GM19395 (cell line): Measurements from ENCODE around the gene FAM171A1.
"Not testable (repeated sequence)": the region's sequence is repeated elsewhere in the genome, so short reads cannot be mapped to it uniquely, and the experiment has no call there.

ENCODE experiments used
- ATAC-seq: cut with Tn5 transposase; IDR thresholded peaks from one replicate; pipeline ENCODE4 v1.9.1; 2021; ENCODE audit warnings: mild to moderate bottlenecking, moderate library complexity; ENCODE audit not compliant: unreplicated experiment

FAM171A1 gene

GRCh38 chr10:15321431-15322341 lies 49.4 kb downstream of the FAM171A1 start:
- ATAC-seq, result no peak

- no peak for ATAC-seq
Observed at GRCh38 chr10:15320522-15321203, 50.4 kb downstream of the FAM171A1 start.

DNA sequence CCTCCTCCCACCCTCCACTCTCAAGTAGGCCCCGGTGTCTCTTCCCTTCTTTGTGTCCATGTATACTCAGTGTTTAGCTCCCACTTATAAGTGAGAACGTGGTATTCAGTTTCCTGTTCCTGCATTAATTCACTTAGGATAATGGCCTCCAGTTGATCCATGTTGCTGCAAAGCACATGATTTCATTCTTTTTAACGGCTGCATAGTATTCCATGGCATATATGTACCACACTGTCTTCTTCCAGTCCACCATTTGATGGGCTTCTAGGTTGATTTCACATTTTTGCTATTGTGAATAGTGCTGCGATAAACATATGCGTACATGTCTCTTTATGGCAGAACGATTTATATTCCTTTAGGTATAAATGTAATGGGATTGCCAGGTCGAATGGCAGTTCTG lies 51.0 kb downstream of the FAM171A1 start:
- no peak for ATAC-seq

- no peak for ATAC-seq
Observed at GRCh38 chr10:15316871-15317464, 54.1 kb downstream of the FAM171A1 start.

DNA sequence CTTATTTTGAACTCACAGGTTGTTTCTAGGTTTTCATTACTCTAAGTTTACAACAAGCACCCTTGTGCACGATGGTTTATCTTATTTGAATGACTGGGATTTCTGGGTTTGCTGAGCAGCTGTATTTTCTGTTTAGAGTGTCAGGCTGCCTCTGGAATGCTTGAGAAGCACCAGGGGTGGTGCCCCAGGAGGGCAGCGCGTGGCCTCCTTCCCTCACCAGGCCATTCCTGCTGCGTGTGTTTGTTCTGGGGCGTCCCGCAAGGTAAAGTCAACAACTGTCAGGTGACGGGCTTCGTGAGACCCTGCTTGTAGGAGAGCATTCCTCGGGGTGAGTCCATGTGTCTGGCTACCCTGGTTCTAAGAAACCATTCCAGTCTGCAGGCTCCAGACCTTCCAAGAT lies 54.9 kb downstream of the FAM171A1 start:
- ATAC-seq, result no peak

DNA sequence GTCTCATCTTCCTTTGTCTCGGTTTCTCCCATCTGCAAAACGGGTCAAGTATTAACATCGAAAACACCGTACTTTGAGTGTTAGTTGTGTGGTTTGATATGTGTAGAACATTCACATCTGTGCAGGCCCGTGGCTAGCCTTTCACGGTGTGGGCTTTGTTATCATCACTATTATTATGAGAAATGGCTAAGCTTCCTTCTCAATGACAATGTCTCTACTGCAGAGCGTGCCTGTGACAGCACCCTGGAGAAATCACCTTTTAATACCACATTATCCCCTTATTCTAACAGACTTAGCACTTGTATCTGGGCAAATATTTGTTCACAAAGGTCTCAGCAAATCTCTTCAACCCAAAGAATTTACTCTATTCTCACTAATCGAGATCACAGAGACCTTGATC lies 55.8 kb downstream of the FAM171A1 start:
- no peak for ATAC-seq

DNA sequence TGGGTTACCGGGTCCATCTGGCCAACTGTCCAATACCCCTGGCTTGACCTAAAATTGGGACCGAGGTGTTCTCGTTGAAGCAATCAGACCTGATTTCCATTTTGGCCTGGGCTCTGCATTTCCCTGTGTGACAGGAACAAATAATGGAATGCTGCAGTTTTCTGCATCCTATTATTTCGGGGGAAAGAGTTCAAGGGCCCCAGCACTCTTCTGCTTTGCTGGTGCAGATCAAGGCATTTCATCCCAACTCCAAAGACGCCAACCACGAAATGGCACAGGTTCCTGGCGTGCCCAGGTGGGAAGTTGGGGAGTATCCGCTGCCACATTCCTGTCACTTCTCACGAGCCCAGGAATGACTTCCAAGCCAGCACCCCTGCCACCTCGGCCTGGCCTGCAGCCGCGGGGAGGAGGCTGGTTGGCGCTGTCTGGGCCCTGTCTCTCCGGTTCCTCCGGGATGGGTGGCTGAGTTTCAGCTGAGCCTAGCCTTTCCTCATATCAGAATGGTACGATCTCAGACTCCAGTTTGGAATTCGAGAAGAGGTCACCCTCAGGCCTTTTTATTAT lies 56.5 kb downstream of the FAM171A1 start:
- ATAC-seq, result no peak

- ATAC-seq, result no peak
Observed at GRCh38 chr10:15313843-15314242, 57.2 kb downstream of the FAM171A1 start.

DNA sequence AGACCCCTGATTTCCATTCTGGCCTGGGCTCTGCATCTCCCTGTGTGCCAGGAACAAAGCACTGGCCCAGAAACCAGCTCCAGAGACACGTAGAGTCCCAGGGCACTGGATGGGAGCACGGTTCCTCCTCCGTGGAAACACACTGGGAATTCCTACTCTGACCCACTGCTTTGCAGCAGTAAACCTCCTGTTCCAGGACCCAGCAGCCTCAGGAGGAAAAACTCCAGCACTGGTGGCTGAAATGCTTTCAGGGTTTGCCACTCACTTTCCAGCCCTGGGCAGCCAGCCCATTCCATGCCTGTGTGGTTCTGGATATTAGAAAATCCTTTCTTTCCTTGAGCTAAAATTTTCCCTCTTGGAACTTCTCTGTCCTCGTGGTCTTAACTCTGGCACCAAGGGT lies 58.0 kb downstream of the FAM171A1 start:
- ATAC-seq, result no peak

- ATAC-seq, result no peak
Observed at GRCh38 chr10:15311569-15312280, 59.4 kb downstream of the FAM171A1 start.

GRCh38 chr10:15310776-15311568 lies 60.1 kb downstream of the FAM171A1 start:
- no peak for ATAC-seq

DNA sequence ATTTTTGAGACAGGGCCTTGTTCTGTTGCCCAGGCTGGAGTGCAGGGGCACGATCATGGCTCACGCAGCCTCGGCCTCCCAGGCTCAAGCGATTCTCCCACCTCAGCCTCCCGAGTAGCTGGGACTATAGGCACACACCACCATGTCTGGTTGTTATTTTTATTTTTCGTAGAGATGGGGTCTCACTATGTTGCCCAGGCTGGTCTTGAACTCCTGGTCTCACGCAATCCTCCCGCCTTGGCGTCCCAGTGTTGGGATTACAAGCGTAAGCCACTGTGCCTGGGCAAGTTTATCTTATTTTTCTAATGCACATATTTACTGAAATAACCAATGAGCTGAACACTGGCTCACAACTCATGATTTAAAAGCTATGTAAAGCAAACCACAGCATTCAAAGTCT lies 61.9 kb downstream of the FAM171A1 start:
- no peak for ATAC-seq

DNA sequence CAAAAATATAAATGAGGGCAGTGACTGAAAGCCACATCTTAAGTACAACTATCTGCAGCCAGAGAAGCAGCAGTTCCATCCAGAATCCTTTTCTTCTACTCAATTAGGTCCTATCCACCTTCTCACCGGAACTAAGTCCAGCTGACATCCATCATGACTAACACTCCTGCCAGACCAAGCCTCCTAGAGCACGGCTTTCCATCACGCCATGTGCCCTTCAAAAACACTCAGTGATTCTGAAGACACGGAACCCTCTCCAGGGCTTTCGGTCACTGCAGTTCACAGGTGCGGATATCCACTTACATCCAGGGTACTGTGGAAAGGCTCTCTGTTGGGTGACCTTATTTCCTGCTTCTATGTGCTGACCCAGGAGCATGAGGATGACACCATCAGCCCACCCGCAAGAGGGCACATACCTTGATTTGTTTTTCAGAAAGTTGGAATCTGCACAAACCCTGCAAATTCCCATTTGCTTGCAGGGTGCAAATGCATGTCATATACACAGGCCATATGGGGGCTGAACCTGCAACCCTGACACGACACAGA lies 64.3 kb downstream of the FAM171A1 start:
- ATAC-seq, result no peak

- ATAC-seq, result no peak
Observed at GRCh38 chr10:15305634-15306033, 65.5 kb downstream of the FAM171A1 start.

GRCh38 chr10:15305161-15305560 lies 65.9 kb downstream of the FAM171A1 start:
- no peak for ATAC-seq

GRCh38 chr10:15302188-15302956 lies 68.7 kb downstream of the FAM171A1 start:
- not testable (repeated sequence) for ATAC-seq

- ATAC-seq, result no peak
Observed at GRCh38 chr10:15300697-15301096, 70.4 kb downstream of the FAM171A1 start.

- no peak for ATAC-seq
Observed at GRCh38 chr10:15300145-15300544, 70.9 kb downstream of the FAM171A1 start.

GRCh38 chr10:15296701-15297100 lies 74.4 kb downstream of the FAM171A1 start:
- no peak for ATAC-seq
